GM18499 (cell line): Measurements from ENCODE around the gene PGAP2.
"Not testable (repeated sequence)": the region's sequence is repeated elsewhere in the genome, so short reads cannot be mapped to it uniquely, and the experiment has no call there.

ENCODE experiments used
- ATAC-seq: cut with Tn5 transposase; IDR thresholded peaks from one replicate; pipeline ENCODE4 v1.9.1; 2021; ENCODE audit warnings: moderate number of reproducible peaks; ENCODE audit not compliant: insufficient read depth, unreplicated experiment

Gene PGAP2

GRCh38 chr11:3802011-3802790 lies 6.2 kb upstream of the PGAP2 start:
- ATAC-seq, result no peak

GRCh38 chr11:3803726-3804495 lies 4.4 kb upstream of the PGAP2 start:
- ATAC-seq, result no peak

GRCh38 chr11:3808861-3809623 lies 682 bp downstream of the PGAP2 start:
- ATAC-seq, result peak; percentile 74

GRCh38 chr11:3809624-3809928 lies 1.2 kb downstream of the PGAP2 start:
- ATAC-seq, result no peak

- no peak for ATAC-seq
These were observed 2.1 kb downstream of the PGAP2 start for GRCh38 chr11:3810446-3810845.

GRCh38 chr11:3810951-3811350 lies 2.6 kb downstream of the PGAP2 start:
- no peak for ATAC-seq

- ATAC-seq, result not testable (repeated sequence)
These were observed 6.5 kb downstream of the PGAP2 start for GRCh38 chr11:3814832-3815231.

- no peak for ATAC-seq
These were observed 7.5 kb downstream of the PGAP2 start for GRCh38 chr11:3815845-3816244.

GRCh38 chr11:3816673-3817072 lies 8.3 kb downstream of the PGAP2 start:
- ATAC-seq, result no peak

- ATAC-seq, result no peak
These were observed 8.9 kb downstream of the PGAP2 start for GRCh38 chr11:3817181-3817800.

- ATAC-seq, result no peak
These were observed 12.6 kb downstream of the PGAP2 start for GRCh38 chr11:3820971-3821370.

GRCh38 chr11:3822312-3822711 lies 14.0 kb downstream of the PGAP2 start:
- no peak for ATAC-seq

- no peak for ATAC-seq
These were observed 14.9 kb downstream of the PGAP2 start for GRCh38 chr11:3823303-3823702.

- no peak for ATAC-seq
These were observed 15.6 kb downstream of the PGAP2 start for GRCh38 chr11:3823762-3824506.

- ATAC-seq, result no peak
These were observed 16.5 kb downstream of the PGAP2 start for GRCh38 chr11:3824714-3825472.

- no peak for ATAC-seq
These were observed 17.3 kb downstream of the PGAP2 start for GRCh38 chr11:3825473-3826154.

- no peak for ATAC-seq
These were observed 18.4 kb downstream of the PGAP2 start for GRCh38 chr11:3826721-3827120.

GRCh38 chr11:3827434-3828186 lies 19.2 kb downstream of the PGAP2 start:
- no peak for ATAC-seq
